GM19328 (cell line): ENCODE data around the gene ARL10.
A peak's percentile ranks its signal among the peaks of the same experiment; 100 is the strongest.

ENCODE experiments used
- ATAC-seq: cut with Tn5 transposase; IDR thresholded peaks from one replicate; pipeline ENCODE4 v1.9.1; 2021; ENCODE audit warnings: mild to moderate bottlenecking, moderate library complexity; ENCODE audit not compliant: unreplicated experiment

The ARL10 gene

DNA sequence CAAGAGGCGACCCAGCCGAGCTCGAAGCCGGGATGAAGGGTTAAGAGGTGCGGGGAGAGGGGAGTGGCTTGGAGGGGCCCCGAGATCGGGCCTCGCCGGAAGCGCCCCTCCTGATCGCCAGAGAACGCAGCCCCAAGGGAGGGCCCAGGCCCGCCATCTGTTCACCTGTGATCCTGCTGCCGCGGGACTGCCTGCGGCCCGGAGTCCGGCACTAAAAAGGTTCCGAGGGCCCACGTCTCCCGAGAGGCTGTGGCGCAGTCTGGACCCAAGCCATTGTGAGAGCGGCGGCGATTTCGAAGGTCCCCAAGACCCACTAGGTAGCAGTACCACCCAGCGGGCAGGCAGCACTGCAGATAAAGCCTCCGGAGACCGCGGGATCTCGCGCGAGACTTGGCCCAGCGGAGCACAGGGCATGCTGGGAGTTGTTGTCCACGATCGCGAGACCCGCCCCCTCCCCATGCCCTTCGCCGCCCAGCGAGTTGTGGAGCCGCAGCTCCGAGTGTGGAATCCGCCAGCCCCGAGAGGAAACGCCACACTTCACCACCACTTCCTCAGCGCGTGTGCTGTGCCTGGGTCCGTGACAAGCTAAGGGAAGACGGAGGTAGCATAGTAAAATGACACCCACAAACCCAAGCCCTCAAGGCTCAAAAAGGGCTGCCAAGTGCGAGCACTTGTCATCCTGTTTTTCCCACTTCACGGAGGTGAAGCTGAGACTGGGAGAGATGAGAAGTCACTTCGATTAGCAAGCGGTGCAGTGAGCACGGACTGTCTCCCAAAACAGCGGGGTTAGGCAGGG lies 3.7 kb upstream of the ARL10 start, which contains the start of gene KIAA1191:
Gene KIAA1191, minus strand, starts transcription at position 328 of the 796 bp plus-strand sequence. CDS start 2,256 bp downstream, outside the sequence.
- peak; percentile 86 for ATAC-seq

GRCh38 chr5:176362233-176362490 lies 3.1 kb upstream of the ARL10 start:
- peak; percentile 12 for ATAC-seq

DNA sequence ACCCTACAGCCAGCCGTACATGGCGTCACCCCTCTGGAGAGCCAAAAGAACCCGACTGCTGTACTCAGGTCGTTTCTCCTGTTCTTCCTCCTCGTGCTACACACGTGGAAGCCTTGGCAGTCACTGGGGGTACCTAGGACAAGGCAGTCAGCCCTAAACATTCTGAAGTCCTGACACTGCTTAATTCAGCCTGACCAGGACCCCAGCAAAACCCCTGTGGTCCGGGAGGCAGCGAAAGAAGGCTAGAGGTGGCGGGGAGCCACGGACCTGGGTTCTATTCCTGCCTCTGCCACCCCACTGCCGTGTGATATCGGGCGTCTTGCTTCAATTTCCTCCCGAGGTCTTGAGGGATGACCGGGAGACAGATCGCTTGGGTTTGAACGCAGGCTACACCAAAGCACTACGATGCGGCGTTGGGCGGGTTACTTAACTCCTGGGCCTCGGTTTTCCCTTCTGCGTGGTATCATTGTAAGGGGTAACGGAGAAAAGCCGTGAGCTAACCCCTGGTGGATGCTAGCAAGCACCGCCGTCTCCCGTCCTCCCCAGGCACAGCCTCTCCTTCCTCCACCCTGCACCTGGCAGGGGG lies 429 bp upstream of the ARL10 start:
- ATAC-seq, result no peak

DNA sequence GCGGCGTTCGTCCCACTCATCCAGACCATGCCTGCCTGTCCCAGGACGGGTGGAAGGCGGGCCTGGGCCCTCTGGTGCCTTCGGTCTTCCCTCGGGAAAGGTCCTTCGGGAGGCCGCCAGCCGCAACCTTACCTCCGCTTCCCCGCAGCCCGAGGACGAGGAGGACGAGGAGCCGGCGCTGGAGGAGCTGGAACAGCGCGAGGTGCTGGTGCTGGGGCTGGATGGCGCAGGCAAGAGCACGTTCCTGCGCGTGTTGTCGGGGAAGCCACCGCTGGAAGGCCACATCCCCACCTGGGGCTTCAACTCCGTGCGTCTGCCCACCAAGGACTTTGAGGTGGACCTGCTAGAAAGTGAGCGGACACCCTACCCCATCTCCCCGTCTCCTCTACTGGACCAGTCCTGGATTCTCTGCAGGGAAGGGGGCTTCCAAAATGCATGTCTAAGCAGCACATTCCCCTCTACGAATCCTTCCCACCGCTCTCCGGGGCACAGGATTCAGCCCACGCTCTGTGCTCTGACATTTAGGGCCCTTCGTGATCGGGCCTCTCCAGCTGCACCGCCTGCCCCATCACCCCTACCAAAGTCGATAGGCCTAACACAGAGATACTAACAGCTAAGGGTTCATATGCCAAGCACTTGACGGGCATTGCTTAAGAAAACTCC lies 1.1 kb downstream of the ARL10 start:
- no peak for ATAC-seq

DNA sequence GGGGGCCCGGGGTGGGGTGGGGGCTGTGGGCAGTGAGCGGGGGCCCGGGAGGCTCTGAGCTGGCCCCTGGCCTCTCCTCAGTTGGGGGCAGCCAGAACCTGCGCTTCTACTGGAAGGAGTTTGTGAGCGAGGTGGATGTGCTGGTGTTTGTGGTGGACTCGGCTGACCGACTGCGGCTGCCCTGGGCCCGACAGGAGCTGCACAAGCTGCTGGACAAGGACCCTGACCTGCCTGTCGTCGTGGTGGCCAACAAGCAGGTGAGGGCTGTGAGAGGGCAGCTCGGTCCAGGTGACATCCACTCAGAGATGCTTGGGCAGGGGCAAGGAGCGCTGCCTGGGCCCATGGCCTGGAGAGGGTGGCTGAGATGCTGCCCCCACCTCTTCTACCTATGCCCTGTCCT lies 3.4 kb downstream of the ARL10 start:
- ATAC-seq, result no peak

GRCh38 chr5:176369934-176370711 lies 4.8 kb downstream of the ARL10 start:
- ATAC-seq, result no peak

- ATAC-seq, result no peak
Observed at GRCh38 chr5:176371621-176372539, 6.6 kb downstream of the ARL10 start.

- no peak for ATAC-seq
Observed at GRCh38 chr5:176373100-176373818, 8.0 kb downstream of the ARL10 start.

GRCh38 chr5:176379881-176380280 lies 14.6 kb downstream of the ARL10 start:
- no peak for ATAC-seq

DNA sequence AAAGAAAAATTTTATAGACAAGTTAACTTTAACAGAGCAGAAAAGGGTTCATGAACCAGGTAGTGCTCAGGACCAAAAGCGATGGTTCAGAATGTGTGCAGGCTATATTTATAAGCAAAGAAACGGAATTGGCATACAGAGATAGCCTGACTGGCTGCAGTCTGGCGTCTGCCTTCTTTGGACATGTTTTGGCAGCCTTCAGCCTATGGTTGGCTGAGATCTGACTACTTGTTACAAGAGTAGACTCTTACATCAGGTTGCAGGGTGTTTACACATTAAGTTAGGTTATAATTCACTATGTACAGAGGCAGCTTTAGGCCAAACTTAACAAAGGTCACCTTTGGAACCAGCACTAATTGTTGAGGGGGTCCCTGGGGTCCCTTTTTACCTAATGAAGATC lies 16.1 kb downstream of the ARL10 start:
- ATAC-seq, result no peak

DNA sequence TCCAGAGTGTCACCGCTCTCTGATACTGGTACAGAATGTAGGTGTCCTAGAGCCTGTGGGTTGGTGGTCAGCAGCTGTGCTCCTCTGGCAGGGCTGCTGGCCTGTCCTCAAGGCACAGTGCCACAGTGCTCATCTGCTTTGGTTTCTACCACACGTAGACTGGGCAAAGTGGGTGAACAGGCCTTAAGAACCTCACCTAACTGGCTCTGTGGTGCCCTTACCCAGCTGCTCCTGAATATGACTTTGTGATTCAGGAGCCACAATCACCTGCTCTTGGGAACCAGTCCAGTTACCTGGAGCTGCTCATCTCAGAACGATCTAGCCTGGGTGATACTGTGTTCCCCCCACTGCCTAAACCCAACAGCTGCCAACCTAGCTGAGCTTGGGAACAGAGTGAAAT lies 16.7 kb downstream of the ARL10 start:
- ATAC-seq, result no peak

GRCh38 chr5:176382721-176383120 lies 17.4 kb downstream of the ARL10 start:
- ATAC-seq, result no peak

- no peak for ATAC-seq
Observed at GRCh38 chr5:176383248-176383905, 18.1 kb downstream of the ARL10 start.

GRCh38 chr5:176383961-176384360 lies 18.7 kb downstream of the ARL10 start:
- no peak for ATAC-seq

GRCh38 chr5:176384366-176384930 lies 19.2 kb downstream of the ARL10 start:
- ATAC-seq, result no peak

DNA sequence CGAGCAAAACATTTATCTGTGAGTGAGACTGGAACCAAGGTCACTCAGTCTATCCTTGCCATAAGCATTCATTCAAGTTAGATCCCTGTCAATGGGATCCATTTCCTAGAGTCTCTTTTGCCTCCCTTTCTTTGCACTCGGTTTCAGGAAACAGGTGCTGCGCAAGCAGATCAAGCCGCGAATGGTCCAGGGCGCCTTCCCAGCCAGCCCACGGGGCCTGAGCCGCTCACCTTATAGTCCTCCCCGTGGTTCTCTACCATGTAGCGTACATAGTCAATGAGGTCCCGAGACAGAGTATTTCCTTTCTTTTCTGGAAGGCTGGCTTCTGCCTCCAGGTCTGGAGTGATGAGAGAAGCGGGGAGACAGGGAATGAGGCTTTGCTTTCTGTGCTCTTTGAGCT lies 19.7 kb downstream of the ARL10 start:
- ATAC-seq, result no peak

- no peak for ATAC-seq
Observed at GRCh38 chr5:176386491-176386890, 21.2 kb downstream of the ARL10 start.

DNA sequence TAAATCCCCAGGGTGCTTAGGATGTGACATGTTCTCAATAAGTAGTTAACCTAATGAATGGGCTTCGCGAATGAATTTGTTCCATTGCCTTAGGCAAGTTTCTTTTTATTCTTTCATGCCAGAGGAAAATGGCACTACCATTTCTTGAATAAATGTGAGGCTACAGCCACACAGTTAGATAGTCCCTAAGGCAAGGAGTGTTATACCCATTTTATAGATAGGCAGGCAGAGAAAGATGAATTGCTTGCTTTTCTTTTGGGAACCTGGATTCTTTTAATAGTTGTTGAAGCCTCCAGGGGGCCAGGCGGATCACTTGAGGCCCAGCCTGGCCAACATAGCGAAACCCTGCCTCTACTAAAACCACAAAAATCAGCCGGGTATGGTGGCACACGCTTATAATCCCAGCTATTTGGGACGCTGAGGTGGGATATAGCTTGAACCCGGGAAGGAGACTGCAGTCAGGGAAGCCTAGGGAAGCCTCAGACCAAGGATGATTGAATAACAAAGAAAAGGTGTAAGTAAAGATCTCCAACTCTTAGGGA lies 22.2 kb downstream of the ARL10 start:
- ATAC-seq, result no peak

DNA sequence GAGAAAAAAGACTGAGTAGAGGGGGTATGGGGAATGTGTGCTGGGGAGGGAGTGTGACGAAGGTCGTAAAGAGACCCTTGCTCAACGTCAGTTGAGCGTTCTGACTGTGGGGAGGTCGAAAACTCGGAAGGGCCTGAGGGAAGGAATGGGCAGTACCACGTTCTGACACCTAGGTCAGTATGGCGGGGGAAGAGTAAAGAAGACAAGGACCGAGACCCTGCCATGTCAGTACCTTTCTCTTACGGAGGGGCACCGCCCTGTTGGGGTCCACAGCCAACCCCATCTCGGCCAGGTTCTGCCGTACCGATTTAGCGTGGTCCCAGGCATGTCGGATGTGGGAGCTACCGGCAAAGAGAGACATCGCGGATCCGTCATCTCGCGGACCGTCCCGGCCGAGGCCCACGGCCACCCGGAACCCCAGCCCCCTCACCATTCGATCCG lies 22.7 kb downstream of the ARL10 start:
- no peak for ATAC-seq
